Activated T-cell treated with anti-CD3 and anti-CD28 coated beads, Interleukin-2, amount 50 U/mL, for 4 hours (primary cell): Measurements from ENCODE around the gene PWP2. TPM values are rescaled to one million over a fixed set of nuclear protein-coding genes. Genes with fewer than 3 reads are reported as not detected.
"Not testable (repeated sequence)": the region's sequence is repeated elsewhere in the genome, so short reads cannot be mapped to it uniquely, and the experiment has no call there.

ENCODE experiments used
- ATAC-seq, 2 donors: fragments of 200-7000 bp; cut with Tn5 transposase; one replicate each; pipeline ENCODE4 v1.10.0; 2021
- DNase-seq: peaks from one replicate; pipeline ENCODE4 v3.0.0-alpha.2; 2020
- H3K27me3 Mint-ChIP-seq: one replicate; pipeline ENCODE4 v1.8.0; 2021; ENCODE audit warnings: low read depth, mixed read lengths
- H3K36me3 Mint-ChIP-seq: one replicate; pipeline ENCODE4 v1.8.0; 2022; ENCODE audit warnings: mixed read lengths; ENCODE audit not compliant: insufficient read depth
- H3K4me1 Mint-ChIP-seq: one replicate; pipeline ENCODE4 v1.8.0; 2021; ENCODE audit warnings: low read depth, mixed read lengths
- H3K4me3 Mint-ChIP-seq: one replicate; pipeline ENCODE4 v1.8.0; 2021; ENCODE audit warnings: mild to moderate bottlenecking, moderate library complexity, mixed read lengths
- H3K9me3 Mint-ChIP-seq: one replicate; pipeline ENCODE4 v1.8.0; 2021; ENCODE audit warnings: mixed read lengths
- total RNA-seq, 3 donors: library from RNA; stranded (reverse); gene quantifications; one replicate each; pipeline ENCODE4 v1.2.1, GENCODE V29; 2021

PWP2 gene
- total RNA-seq, 3 donors from 2014 or later: 24.6 to 145 (median 27.1) TPM

GRCh38 chr21:44139787-44140551 lies 32.8 kb downstream of the PWP2 start:
- H3K36me3 Mint-ChIP-seq, H3K4me1 Mint-ChIP-seq, H3K27me3 Mint-ChIP-seq, H3K4me3 Mint-ChIP-seq, H3K9me3 Mint-ChIP-seq, DNase-seq: not testable (repeated sequence)
- peak; percentile 14 to 39 for ATAC-seq

GRCh38 chr21:44140552-44140932 lies 33.3 kb downstream of the PWP2 start:
- H3K4me1 Mint-ChIP-seq, H3K9me3 Mint-ChIP-seq, H3K36me3 Mint-ChIP-seq, H3K4me3 Mint-ChIP-seq, H3K27me3 Mint-ChIP-seq, DNase-seq: not testable (repeated sequence)
- peak in 1 of 2 donors; percentile 10 for ATAC-seq

DNA sequence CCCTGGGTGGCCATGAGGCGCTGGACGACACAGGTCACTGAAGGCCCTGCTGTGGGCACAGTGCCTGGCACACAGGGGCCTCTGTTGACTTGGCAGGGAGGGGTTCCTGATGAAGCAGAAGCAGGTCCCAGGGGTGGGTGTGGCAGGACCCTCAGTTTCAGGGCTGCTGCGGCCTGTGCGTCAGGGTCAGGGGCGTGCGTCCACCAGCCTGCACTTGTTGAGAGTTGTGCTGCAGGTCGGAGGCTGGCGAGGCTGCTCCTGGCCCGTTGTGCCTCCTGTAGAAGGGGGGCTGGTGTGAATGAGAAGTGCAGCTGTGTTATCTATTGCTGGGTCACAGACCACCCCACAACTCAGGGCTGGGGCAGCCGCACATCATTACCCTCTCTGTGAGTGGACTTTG lies 35.3 kb downstream of the PWP2 start:
- H3K4me3 Mint-ChIP-seq, H3K9me3 Mint-ChIP-seq, ATAC-seq, DNase-seq, H3K27me3 Mint-ChIP-seq, H3K36me3 Mint-ChIP-seq, H3K4me1 Mint-ChIP-seq: not testable (repeated sequence)

DNA sequence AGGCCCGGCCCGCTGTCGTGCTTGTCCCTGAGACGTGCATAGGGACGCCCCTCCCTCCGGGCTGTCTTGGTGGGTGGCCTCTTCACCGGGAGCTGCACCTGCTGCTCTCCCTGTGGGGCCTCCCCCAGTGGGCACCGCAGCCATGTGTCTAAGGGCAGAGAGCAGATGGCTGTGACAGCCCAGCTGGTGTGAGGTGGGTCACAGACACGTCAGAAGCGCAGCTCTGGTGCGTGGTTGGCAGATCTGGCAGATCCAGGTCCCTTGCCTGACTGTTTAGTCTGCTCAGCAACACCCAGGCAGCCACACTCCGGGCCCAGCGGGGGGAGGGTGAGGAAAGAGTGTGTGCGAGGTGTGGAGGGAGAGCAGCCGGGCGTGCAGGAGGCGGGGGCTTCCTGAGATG lies 36.2 kb downstream of the PWP2 start:
- peak; percentile 29 for DNase-seq

DNA sequence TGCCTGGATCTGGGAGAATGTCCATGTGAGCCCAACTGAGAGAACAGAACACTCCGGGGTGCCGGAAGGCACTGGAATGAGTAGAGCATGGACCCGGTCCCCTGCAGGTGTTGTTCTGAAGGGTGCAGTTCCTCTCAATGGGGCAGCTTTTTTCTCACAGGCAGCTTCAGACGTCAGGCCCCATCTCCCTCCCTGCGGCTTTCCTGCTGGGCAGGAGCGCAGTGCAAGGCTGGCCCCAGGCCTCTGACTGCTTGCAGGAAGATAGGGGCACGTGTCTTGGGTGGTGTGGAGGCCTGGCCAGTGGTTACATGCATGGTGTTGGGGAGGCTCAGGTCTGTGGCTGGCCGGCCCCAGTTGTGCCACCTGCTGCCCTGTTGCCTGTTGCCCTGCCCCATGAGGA lies 36.8 kb downstream of the PWP2 start:
- H3K36me3 Mint-ChIP-seq, H3K27me3 Mint-ChIP-seq, H3K9me3 Mint-ChIP-seq, DNase-seq, H3K4me1 Mint-ChIP-seq, H3K4me3 Mint-ChIP-seq, ATAC-seq: not testable (repeated sequence)

More for the DNA sequence above, 36.2 kb downstream of the PWP2 start:
- H3K27me3 Mint-ChIP-seq, H3K4me1 Mint-ChIP-seq, H3K9me3 Mint-ChIP-seq, H3K4me3 Mint-ChIP-seq, H3K36me3 Mint-ChIP-seq: not testable (repeated sequence)
- peak; percentile 44 to 71 for ATAC-seq

DNA sequence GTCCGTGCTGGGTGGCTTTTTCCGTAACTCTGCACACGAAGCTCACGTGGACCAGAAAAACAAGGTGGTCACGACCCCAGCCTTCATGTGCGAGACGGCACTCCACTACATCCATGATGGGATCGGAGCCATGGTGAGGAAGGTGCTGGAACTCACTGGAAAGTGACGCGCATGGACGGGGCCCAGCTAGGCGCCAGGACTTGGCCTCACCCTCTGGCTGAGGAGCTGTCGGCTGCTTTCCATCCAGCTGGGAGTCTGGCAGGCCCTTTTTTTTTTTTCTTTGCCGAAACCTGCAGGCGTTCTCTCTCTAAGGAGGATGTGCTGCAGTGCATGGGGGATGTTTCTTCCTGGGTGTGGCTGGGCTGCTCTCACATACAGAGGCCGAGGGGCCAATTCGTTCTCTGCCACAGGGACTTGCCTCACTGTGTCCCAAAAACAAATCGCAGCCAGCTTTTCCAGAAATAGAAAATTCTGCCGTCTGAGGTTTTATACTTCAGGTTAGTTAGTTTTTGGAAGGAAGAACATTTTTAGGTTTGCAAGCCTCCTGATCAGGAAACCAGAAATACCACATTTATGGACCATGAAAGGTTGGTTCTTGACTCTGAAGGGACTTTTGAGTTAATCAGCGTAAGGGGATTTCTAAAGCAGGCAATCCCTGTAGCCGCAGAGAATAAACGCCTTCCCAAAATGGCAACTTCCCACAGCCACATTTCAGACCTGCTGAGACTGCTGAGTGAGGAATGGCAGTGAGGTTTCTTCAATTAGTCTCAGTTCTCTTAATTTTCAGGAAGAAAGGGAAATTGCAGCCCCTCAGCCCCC lies 37.8 kb downstream of the PWP2 start:
- ATAC-seq: peak; percentile 18 to 44

DNA sequence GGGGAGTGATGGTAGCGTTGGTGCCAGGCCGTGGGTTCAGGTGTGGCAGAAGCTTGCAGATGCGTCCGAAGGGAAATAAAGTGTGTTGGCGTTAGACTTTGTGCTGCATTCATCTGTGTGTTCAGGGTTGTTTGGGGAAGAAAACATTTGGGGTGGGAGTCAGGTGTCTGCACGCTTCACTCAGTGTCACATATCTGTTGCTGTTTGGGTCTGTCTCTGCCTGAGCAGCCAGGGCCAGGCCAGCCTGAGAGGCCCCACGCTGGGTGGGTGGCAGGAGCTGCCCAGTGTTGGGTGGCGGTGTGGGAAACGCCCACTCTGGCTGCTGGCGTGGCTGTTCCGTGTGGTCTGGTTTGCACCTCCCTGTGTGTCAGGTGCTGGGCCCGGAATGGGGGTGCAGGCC lies 38.4 kb downstream of the PWP2 start:
- not testable (repeated sequence) for H3K27me3 Mint-ChIP-seq, H3K4me3 Mint-ChIP-seq, H3K4me1 Mint-ChIP-seq, H3K36me3 Mint-ChIP-seq, H3K9me3 Mint-ChIP-seq, DNase-seq
- peak; percentile 9 to 32 for ATAC-seq

More for the DNA sequence above, 37.8 kb downstream of the PWP2 start:
- not testable (repeated sequence) for H3K9me3 Mint-ChIP-seq, H3K36me3 Mint-ChIP-seq, DNase-seq, H3K4me1 Mint-ChIP-seq, H3K27me3 Mint-ChIP-seq, H3K4me3 Mint-ChIP-seq

- H3K4me3 Mint-ChIP-seq, H3K36me3 Mint-ChIP-seq, H3K27me3 Mint-ChIP-seq, H3K9me3 Mint-ChIP-seq, ATAC-seq, DNase-seq, H3K4me1 Mint-ChIP-seq: not testable (repeated sequence)
Observed at GRCh38 chr21:44147108-44147507, 39.9 kb downstream of the PWP2 start.

DNA sequence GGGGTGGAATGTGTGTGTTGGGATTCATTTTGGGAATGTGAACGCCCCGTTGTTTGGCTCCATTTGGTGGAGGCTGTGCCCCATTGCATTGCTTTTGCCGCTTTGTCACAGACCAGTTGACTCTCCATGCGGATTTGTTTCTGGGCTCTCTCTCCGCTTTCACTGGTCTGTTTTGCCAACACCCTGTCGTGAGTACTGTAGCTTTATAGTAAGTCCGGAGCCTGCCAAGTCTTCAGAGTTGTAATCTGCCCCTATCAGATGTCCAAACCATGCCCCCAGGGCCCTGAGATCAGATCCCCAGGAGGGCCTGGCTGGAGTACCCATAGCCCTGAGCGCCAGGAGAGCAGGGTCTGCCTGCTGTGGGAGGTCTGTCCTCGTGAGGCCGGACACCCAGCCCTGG lies 43.1 kb downstream of the PWP2 start:
- not testable (repeated sequence) for H3K36me3 Mint-ChIP-seq

GRCh38 chr21:44153214-44153888 lies 46.2 kb downstream of the PWP2 start:
- ATAC-seq: peak; percentile 63 to 69
- not testable (repeated sequence) for H3K9me3 Mint-ChIP-seq, H3K4me1 Mint-ChIP-seq, H3K36me3 Mint-ChIP-seq, DNase-seq, H3K4me3 Mint-ChIP-seq, H3K27me3 Mint-ChIP-seq

More for the DNA sequence above, 43.1 kb downstream of the PWP2 start:
- H3K4me1 Mint-ChIP-seq, H3K27me3 Mint-ChIP-seq, DNase-seq, H3K4me3 Mint-ChIP-seq, ATAC-seq, H3K9me3 Mint-ChIP-seq: not testable (repeated sequence)

GRCh38 chr21:44153889-44154228 lies 46.7 kb downstream of the PWP2 start:
- not testable (repeated sequence) for H3K27me3 Mint-ChIP-seq, H3K36me3 Mint-ChIP-seq, H3K4me1 Mint-ChIP-seq, H3K9me3 Mint-ChIP-seq, H3K4me3 Mint-ChIP-seq
- DNase-seq (peak; percentile 40), ATAC-seq (peak; percentile 62 to 77)

DNA sequence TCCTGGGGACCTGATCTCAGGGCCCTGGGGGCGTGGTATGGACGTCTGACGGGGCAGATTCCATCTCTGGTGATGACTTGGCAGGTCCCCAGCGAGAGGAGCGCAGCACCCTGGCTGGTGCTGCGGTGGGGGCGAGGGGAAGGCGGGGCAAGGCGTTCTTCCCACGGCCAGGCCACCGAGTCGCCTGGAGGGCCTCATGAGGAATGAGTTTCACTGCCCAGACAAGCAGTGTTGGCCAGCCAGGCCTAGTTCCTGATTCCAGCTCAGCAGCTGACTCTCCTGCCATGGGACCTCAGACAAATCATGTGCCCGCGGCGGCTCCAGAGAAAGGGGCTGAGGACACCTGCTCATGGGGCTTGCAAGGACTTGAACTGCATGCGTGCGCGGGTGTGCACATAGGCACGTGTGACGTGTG lies 47.6 kb downstream of the PWP2 start:
- peak; percentile 0 to 6 for ATAC-seq
- not testable (repeated sequence) for DNase-seq, H3K4me3 Mint-ChIP-seq, H3K36me3 Mint-ChIP-seq, H3K9me3 Mint-ChIP-seq, H3K27me3 Mint-ChIP-seq, H3K4me1 Mint-ChIP-seq

DNA sequence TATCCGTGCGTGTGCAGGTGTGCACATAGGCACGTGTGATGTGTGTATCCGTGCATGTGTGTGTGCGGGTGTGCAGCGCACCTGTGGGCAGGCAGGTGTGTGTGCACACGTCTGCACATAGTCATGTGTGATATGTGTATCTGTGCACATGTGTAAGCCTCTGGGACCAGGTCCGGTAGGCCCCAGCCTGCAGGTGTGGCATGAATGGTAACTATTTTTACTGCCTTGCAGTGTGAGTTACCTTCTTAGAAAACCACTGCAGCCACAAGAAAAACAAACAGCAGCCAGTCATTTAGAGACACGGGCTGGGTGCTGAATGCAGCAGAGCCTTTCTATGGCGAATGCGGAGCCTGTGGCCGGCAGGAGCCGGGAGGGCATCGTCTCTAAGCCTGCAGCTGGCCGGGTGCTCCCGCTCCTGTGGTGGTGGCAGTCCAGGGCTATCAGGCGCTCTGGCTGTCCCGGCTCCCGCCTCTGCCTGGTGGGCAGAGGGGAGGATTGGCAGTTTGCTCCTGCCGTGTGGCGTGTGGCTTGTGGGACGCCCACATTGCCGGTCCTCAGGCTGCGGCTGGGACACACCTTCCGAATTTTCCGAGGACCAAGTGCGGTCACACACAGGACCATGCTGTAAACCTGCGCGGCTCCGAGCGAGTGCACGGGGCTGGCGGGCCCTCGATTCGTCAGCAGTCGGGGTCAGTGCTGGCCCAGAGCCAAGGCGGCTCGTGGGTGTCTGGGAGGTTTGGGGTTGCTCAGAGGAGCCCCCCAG lies 48.2 kb downstream of the PWP2 start:
- ATAC-seq: peak; percentile 31 to 44
- not testable (repeated sequence) for H3K36me3 Mint-ChIP-seq, H3K9me3 Mint-ChIP-seq, H3K27me3 Mint-ChIP-seq, H3K4me3 Mint-ChIP-seq, DNase-seq, H3K4me1 Mint-ChIP-seq

- not testable (repeated sequence) for DNase-seq, ATAC-seq, H3K27me3 Mint-ChIP-seq, H3K4me3 Mint-ChIP-seq, H3K36me3 Mint-ChIP-seq, H3K4me1 Mint-ChIP-seq, H3K9me3 Mint-ChIP-seq
Observed at GRCh38 chr21:44155994-44156380, 48.8 kb downstream of the PWP2 start.
